ENCODE results near the gene SLC24A1.

- TF ChIP-seq CTCF (optimal IDR thresholded peaks at IDR 0.05 in 1 of 3, IDR thresholded peaks at IDR 0.05 in 1 of 3, conservative IDR thresholded peaks at IDR 0.05 in 1 of 3; ENCODE audit: extremely low read depth in 1 of 3, insufficient read depth in 2 of 3, low read length in 3 of 3) (no peak), EZH2 (IDR thresholded peaks at IDR 0.05; ENCODE audit: low read length) (no peak)
These were observed 905 bp upstream of the SLC24A1 start for GRCh38 chr15:65620833-65621232.

Measured in keratinocyte (primary cell).